Fibroblast of peridontal ligament (primary cell): Measurements from ENCODE around the gene PER1.

Experiments used
- DNase-seq: peaks from one replicate; pipeline ENCODE4 v3.0.0-alpha.2; 2010; ENCODE audit errors: extremely low read depth

PER1 gene

GRCh38 chr17:8091033-8091687 lies 61.0 kb downstream of the PER1 start:
- no peak for DNase-seq
